Measurements from ENCODE around the gene CD274.
"Not testable (repeated sequence)": the region's sequence is repeated elsewhere in the genome, so short reads cannot be mapped to it uniquely, and the experiment has no call there.

CD274 gene

GRCh38 chr9:5459289-5459829 lies 9.0 kb downstream of the CD274 start:
- H3K79me2 ChIP-seq (ENCODE audit: insufficient read depth, low read length) = no peaks in the 10 kb centered on the region
- H4K20me1 ChIP-seq (ENCODE audit: insufficient read depth, low read length, poor library complexity, severe bottlenecking) = no peaks in the 10 kb centered on the region
- no peak overlapping the region for H2AFZ ChIP-seq (ENCODE audit: low read length)
- no peaks in the 10 kb centered on the region for H3K9me2 ChIP-seq (replicated peaks; ENCODE audit: low read depth, low read length)
- H3K27me3 ChIP-seq (ENCODE audit: insufficient read depth, low read length, poor library complexity, severe bottlenecking) = no peaks in the 10 kb centered on the region
- no peaks in the 10 kb centered on the region for H3K4me1 ChIP-seq (ENCODE audit: insufficient read depth, low read length, poor library complexity, severe bottlenecking)
- no peaks in the 10 kb centered on the region for H3F3A ChIP-seq (ENCODE audit: low read depth)
- H3K9me3 ChIP-seq (ENCODE audit: insufficient read depth, low read depth, low read length) = no peaks in the 10 kb centered on the region
- TF ChIP-seq EZH2phosphoT487 (IDR thresholded peaks at IDR 0.05; ENCODE audit: borderline replicate concordance) = no peak
- no peak for TF ChIP-seq CTCF (conservative IDR thresholded peaks at IDR 0.05; ENCODE audit: low read length)
- no peak overlapping the region for H3K4me3 ChIP-seq (ENCODE audit: low read length, poor library complexity, severe bottlenecking)
- no peaks in the 10 kb centered on the region for H3K36me3 ChIP-seq (ENCODE audit: insufficient read depth, low read length)
- H3K4me2 ChIP-seq (ENCODE audit: low read depth, low read length, poor library complexity, severe bottlenecking) = no peak overlapping the region
- H3K9ac ChIP-seq (ENCODE audit: low read depth, low read length, poor library complexity, severe bottlenecking) = no peak overlapping the region

- Histone ChIP-seq H3K4me1 (ENCODE audit: insufficient read depth, low read length, poor library complexity, severe bottlenecking) (no peaks in the 10 kb centered on the region), H3K36me3 (ENCODE audit: insufficient read depth, low read length) (no peaks in the 10 kb centered on the region), H3K27me3 (ENCODE audit: insufficient read depth, low read length, poor library complexity, severe bottlenecking) (no peaks in the 10 kb centered on the region), H4K20me1 (ENCODE audit: insufficient read depth, low read length, poor library complexity, severe bottlenecking) (no peaks in the 10 kb centered on the region), H3K79me2 (ENCODE audit: insufficient read depth, low read length) (no peaks in the 10 kb centered on the region), H3K9me2 (replicated peaks; ENCODE audit: low read depth, low read length) (no peaks in the 10 kb centered on the region), H3K4me3 (ENCODE audit: low read length, poor library complexity, severe bottlenecking) (no peak overlapping the region), H3K4me2 (ENCODE audit: low read depth, low read length, poor library complexity, severe bottlenecking) (no peak overlapping the region), H3K9ac (ENCODE audit: low read depth, low read length, poor library complexity, severe bottlenecking) (no peak overlapping the region), H2AFZ (ENCODE audit: low read length) (no peak overlapping the region), H3K9me3 (ENCODE audit: insufficient read depth, low read depth, low read length) (no peaks in the 10 kb centered on the region), H3F3A (ENCODE audit: low read depth) (no peaks in the 10 kb centered on the region)
- TF ChIP-seq EZH2phosphoT487 (IDR thresholded peaks at IDR 0.05; ENCODE audit: borderline replicate concordance) = no peak
- TF ChIP-seq CTCF (conservative IDR thresholded peaks at IDR 0.05; ENCODE audit: low read length) = no peak
These were observed 9.8 kb downstream of the CD274 start for GRCh38 chr9:5460157-5460556.

GRCh38 chr9:5464831-5465330 lies 14.5 kb downstream of the CD274 start:
- not testable (repeated sequence) for H4K20me1 ChIP-seq (ENCODE audit: insufficient read depth, low read length, poor library complexity, severe bottlenecking); H3K27me3 ChIP-seq (ENCODE audit: insufficient read depth, low read length, poor library complexity, severe bottlenecking); H3K4me2 ChIP-seq (ENCODE audit: low read depth, low read length, poor library complexity, severe bottlenecking); H3K9me2 ChIP-seq (replicated peaks; ENCODE audit: low read depth, low read length); H3K4me3 ChIP-seq (ENCODE audit: low read length, poor library complexity, severe bottlenecking); H3F3A ChIP-seq (ENCODE audit: low read depth); H3K79me2 ChIP-seq (ENCODE audit: insufficient read depth, low read length); H3K4me1 ChIP-seq (ENCODE audit: insufficient read depth, low read length, poor library complexity, severe bottlenecking); H3K9me3 ChIP-seq (ENCODE audit: insufficient read depth, low read depth, low read length); H2AFZ ChIP-seq (ENCODE audit: low read length); H3K9ac ChIP-seq (ENCODE audit: low read depth, low read length, poor library complexity, severe bottlenecking); H3K36me3 ChIP-seq (ENCODE audit: insufficient read depth, low read length)

GRCh38 chr9:5466005-5466404 lies 15.7 kb downstream of the CD274 start:
- H3K9me2 ChIP-seq (replicated peaks; ENCODE audit: low read depth, low read length) = no peaks in the 10 kb centered on the region
- no peak overlapping the region for H3K4me3 ChIP-seq (ENCODE audit: low read length, poor library complexity, severe bottlenecking)
- no peak overlapping the region for H3K4me2 ChIP-seq (ENCODE audit: low read depth, low read length, poor library complexity, severe bottlenecking)
- H3K79me2 ChIP-seq (ENCODE audit: insufficient read depth, low read length) = no peaks in the 10 kb centered on the region
- H3K9me3 ChIP-seq (ENCODE audit: insufficient read depth, low read depth, low read length) = no peaks in the 10 kb centered on the region
- no peaks in the 10 kb centered on the region for H3F3A ChIP-seq (ENCODE audit: low read depth)
- H4K20me1 ChIP-seq (ENCODE audit: insufficient read depth, low read length, poor library complexity, severe bottlenecking) = no peaks in the 10 kb centered on the region
- H3K36me3 ChIP-seq (ENCODE audit: insufficient read depth, low read length) = no peaks in the 10 kb centered on the region
- no peaks in the 10 kb centered on the region for H3K27me3 ChIP-seq (ENCODE audit: insufficient read depth, low read length, poor library complexity, severe bottlenecking)
- H2AFZ ChIP-seq (ENCODE audit: low read length) = no peak overlapping the region
- H3K9ac ChIP-seq (ENCODE audit: low read depth, low read length, poor library complexity, severe bottlenecking) = no peak overlapping the region
- TF ChIP-seq CTCF (conservative IDR thresholded peaks at IDR 0.05; ENCODE audit: low read length) (no peak), EZH2phosphoT487 (IDR thresholded peaks at IDR 0.05; ENCODE audit: borderline replicate concordance) (no peak)
- no peaks in the 10 kb centered on the region for H3K4me1 ChIP-seq (ENCODE audit: insufficient read depth, low read length, poor library complexity, severe bottlenecking)
